K562 (cell line): Measurements from ENCODE around the gene FRMPD2.

Experiments used
- POLR2A ChIP-seq: fragments of 450-650 bp; conservative IDR thresholded peaks from 2 replicates; pipeline ENCODE4 v1.6.1; 2016
- TBL1XR1 ChIP-seq, 2 experiments: IDR thresholded peaks; 2 replicates each; pipeline ENCODE4 v1.6.1; 2012; ENCODE audit warnings: improper control_type of control experiment in 2 of 2, low read length in 2 of 2, mild to moderate bottlenecking in 1 of 2
- WHSC1 ChIP-seq: IDR thresholded peaks from one replicate; pipeline ENCODE4 v1.6.1; 2012; ENCODE audit warnings: low read length, control low read depth, inconsistent platforms
- ZNF316 ChIP-seq: fragments of 450-650 bp; IDR thresholded peaks from 2 replicates; pipeline ENCODE4 v1.6.1; 2016
- TF ChIP-seq, protein P1 (sequence below), 3 experiments: IDR thresholded peaks in 2 of 3; conservative IDR thresholded peaks in 1 of 3; 2 replicates each; pipeline ENCODE4 v1.5.1; 2011 to 2012; ENCODE audit warnings: low read length in 3 of 3, mild to moderate bottlenecking in 3 of 3, control low read depth in 2 of 3, improper control_type of control experiment in 1 of 3, inconsistent platforms in 1 of 3, low read depth in 1 of 3, mixed read lengths in 1 of 3, moderate library complexity in 1 of 3; ENCODE audit not compliant: insufficient read depth in 2 of 3
- TF ChIP-seq, protein P2 (sequence below), 2 experiments: fragments of 450-650 bp in 1 of 2; sonication (generic) in 1 of 2; formaldehyde crosslinking in 1 of 2; IDR thresholded peaks; 2 replicates each; pipeline versions ENCODE4 v1.7.1 to v1.9.0; 2016 to 2022; ENCODE audit warnings: inconsistent platforms in 1 of 2, mild to moderate bottlenecking in 1 of 2, missing genetic modification reagents in 1 of 2
- TF ChIP-seq, protein P3 (sequence below): fragments of 450-650 bp; formaldehyde crosslinking; IDR thresholded peaks from 2 replicates; pipeline ENCODE4 v1.4.0; 2020; ENCODE audit warnings: mild to moderate bottlenecking, mixed read lengths

DNA sequence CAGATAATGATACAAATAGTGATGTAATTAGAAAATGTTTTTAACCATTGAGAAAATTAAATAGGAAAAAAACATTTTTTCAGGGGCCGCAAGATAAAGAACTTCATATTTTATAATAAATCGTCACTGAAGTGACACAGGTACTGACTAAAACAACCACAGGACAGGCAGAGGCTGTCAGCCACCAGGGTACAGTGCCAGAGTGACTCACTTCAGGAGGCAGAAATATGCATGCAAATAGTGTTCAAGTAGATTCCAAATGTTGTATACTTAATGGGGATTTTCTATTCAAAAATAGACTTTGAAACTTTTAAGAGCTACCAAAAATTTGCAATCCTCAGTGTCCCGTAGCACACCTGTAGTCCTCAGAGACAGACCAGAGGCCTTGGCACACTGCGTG, 68.6 kb downstream of the FRMPD2 start:
- TF ChIP-seq WHSC1 (no peak), TBL1XR1 (IDR thresholded peaks at IDR 0.05; ENCODE audit: low read length in 2 of 2) (no peak), POLR2A (no peak), ZNF316 (no peak)
- TF ChIP-seq, protein P1, sequence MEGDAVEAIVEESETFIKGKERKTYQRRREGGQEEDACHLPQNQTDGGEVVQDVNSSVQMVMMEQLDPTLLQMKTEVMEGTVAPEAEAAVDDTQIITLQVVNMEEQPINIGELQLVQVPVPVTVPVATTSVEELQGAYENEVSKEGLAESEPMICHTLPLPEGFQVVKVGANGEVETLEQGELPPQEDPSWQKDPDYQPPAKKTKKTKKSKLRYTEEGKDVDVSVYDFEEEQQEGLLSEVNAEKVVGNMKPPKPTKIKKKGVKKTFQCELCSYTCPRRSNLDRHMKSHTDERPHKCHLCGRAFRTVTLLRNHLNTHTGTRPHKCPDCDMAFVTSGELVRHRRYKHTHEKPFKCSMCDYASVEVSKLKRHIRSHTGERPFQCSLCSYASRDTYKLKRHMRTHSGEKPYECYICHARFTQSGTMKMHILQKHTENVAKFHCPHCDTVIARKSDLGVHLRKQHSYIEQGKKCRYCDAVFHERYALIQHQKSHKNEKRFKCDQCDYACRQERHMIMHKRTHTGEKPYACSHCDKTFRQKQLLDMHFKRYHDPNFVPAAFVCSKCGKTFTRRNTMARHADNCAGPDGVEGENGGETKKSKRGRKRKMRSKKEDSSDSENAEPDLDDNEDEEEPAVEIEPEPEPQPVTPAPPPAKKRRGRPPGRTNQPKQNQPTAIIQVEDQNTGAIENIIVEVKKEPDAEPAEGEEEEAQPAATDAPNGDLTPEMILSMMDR (IDR thresholded peaks at IDR 0.05 in 2 of 3, conservative IDR thresholded peaks at IDR 0.05 in 1 of 3; ENCODE audit: insufficient read depth in 2 of 3, low read depth in 1 of 3, low read length in 3 of 3) = no peak
- TF ChIP-seq, protein P2, sequence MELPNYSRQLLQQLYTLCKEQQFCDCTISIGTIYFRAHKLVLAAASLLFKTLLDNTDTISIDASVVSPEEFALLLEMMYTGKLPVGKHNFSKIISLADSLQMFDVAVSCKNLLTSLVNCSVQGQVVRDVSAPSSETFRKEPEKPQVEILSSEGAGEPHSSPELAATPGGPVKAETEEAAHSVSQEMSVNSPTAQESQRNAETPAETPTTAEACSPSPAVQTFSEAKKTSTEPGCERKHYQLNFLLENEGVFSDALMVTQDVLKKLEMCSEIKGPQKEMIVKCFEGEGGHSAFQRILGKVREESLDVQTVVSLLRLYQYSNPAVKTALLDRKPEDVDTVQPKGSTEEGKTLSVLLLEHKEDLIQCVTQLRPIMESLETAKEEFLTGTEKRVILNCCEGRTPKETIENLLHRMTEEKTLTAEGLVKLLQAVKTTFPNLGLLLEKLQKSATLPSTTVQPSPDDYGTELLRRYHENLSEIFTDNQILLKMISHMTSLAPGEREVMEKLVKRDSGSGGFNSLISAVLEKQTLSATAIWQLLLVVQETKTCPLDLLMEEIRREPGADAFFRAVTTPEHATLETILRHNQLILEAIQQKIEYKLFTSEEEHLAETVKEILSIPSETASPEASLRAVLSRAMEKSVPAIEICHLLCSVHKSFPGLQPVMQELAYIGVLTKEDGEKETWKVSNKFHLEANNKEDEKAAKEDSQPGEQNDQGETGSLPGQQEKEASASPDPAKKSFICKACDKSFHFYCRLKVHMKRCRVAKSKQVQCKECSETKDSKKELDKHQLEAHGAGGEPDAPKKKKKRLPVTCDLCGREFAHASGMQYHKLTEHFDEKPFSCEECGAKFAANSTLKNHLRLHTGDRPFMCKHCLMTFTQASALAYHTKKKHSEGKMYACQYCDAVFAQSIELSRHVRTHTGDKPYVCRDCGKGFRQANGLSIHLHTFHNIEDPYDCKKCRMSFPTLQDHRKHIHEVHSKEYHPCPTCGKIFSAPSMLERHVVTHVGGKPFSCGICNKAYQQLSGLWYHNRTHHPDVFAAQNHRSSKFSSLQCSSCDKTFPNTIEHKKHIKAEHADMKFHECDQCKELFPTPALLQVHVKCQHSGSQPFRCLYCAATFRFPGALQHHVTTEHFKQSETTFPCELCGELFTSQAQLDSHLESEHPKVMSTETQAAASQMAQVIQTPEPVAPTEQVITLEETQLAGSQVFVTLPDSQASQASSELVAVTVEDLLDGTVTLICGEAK (IDR thresholded peaks at IDR 0.05) = no peak
- TF ChIP-seq, protein P2 (CRISPR knock-in tag; IDR thresholded peaks at IDR 0.05) = no peak
- TF ChIP-seq, protein P3, sequence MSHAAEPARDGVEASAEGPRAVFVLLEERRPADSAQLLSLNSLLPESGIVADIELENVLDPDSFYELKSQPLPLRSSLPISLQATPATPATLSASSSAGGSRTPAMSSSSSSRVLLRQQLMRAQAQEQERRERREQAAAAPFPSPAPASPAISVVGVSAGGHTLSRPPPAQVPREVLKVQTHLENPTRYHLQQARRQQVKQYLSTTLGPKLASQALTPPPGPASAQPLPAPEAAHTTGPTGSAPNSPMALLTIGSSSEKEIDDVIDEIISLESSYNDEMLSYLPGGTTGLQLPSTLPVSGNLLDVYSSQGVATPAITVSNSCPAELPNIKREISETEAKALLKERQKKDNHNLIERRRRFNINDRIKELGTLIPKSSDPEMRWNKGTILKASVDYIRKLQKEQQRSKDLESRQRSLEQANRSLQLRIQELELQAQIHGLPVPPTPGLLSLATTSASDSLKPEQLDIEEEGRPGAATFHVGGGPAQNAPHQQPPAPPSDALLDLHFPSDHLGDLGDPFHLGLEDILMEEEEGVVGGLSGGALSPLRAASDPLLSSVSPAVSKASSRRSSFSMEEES (CRISPR knock-in tag) = no peak
